Neutrophil (primary cell): ENCODE measurements around the gene TOP1.
"Not testable (repeated sequence)": the region's sequence is repeated elsewhere in the genome, so short reads cannot be mapped to it uniquely, and the experiment has no call there.

ENCODE experiments used
- H3K27ac ChIP-seq: fragments of 200-600 bp; sonication (generic); 2 replicates; pipeline ENCODE4 v1.5.1; 2016; ENCODE audit warnings: mild to moderate bottlenecking, moderate library complexity
- H3K27me3 ChIP-seq: fragments of 200-600 bp; sonication (generic); 2 replicates; pipeline ENCODE4 v1.6.0; 2016; ENCODE audit warnings: mild to moderate bottlenecking
- H3K36me3 ChIP-seq: fragments of 200-600 bp; sonication (generic); 2 replicates; pipeline ENCODE4 v1.5.1; 2017
- H3K4me1 ChIP-seq, 2 experiments: fragments of 200-600 bp in 1 of 2; sonication (generic) in 1 of 2; 1 replicate in 1 of 2; 2 replicates in 1 of 2; pipeline versions ENCODE4 v1.5.1 to v1.6.1; 2013 to 2016; ENCODE audit warnings: low read depth in 1 of 2, low read length in 1 of 2, mild to moderate bottlenecking in 1 of 2, moderate library complexity in 1 of 2; ENCODE audit not compliant: control insufficient read depth in 1 of 2, insufficient read depth in 1 of 2
- H3K4me3 ChIP-seq, 2 experiments: fragments of 200-600 bp in 1 of 2; sonication (generic) in 1 of 2; 1 replicate in 1 of 2; 2 replicates in 1 of 2; pipeline ENCODE4 v1.5.1; 2013 to 2016; ENCODE audit warnings: low read depth in 1 of 2, low read length in 1 of 2, mild to moderate bottlenecking in 1 of 2, moderate library complexity in 1 of 2
- H3K9me3 ChIP-seq: fragments of 200-600 bp; sonication (generic); 2 replicates; pipeline ENCODE4 v1.5.1; 2016
- CTCF ChIP-seq: fragments of 200-600 bp; sonication (generic); IDR thresholded peaks from 2 replicates; pipeline ENCODE4 v1.5.1; 2016; ENCODE audit warnings: antibody characterized with exemption

The TOP1 gene

GRCh38 chr20:41126719-41127118 is 98.1 kb downstream of the TOP1 start:
- Histone ChIP-seq H3K36me3 (peaks cover 47% of the 10 kb centered on the region), H3K27ac (no peak overlapping the region), H3K4me3 (no peak overlapping the region), H3K27me3 (peaks cover 3% of the 10 kb centered on the region), H3K9me3 (no peaks in the 10 kb centered on the region), H3K4me1 (no peaks in the 10 kb centered on the region)
- TF ChIP-seq CTCF, result no peak

- H3K4me1 ChIP-seq, H3K4me3 ChIP-seq, H3K27ac ChIP-seq, H3K9me3 ChIP-seq: not testable (repeated sequence)
- H3K36me3 ChIP-seq, result peaks cover 31% of the 10 kb centered on the region
- peaks cover 18% of the 10 kb centered on the region for H3K27me3 ChIP-seq
Measured at GRCh38 chr20:41128317-41128716, 99.7 kb downstream of the TOP1 start.

GRCh38 chr20:41131594-41132387 is 103.2 kb downstream of the TOP1 start:
- Histone ChIP-seq H3K4me1 (peaks cover 4 to 5% of the 10 kb centered on the region in 2 experiments), H3K36me3 (no peaks in the 10 kb centered on the region), H3K4me3 (no peak overlapping the region), H3K27ac (no peak overlapping the region), H3K27me3 (peaks cover 49% of the 10 kb centered on the region), H3K9me3 (no peaks in the 10 kb centered on the region)
- TF ChIP-seq CTCF, result no peak

- not testable (repeated sequence) for H3K9me3 ChIP-seq, H3K27ac ChIP-seq, H3K36me3 ChIP-seq, H3K4me3 ChIP-seq, H3K4me1 ChIP-seq
- H3K27me3 ChIP-seq, result peaks cover 55% of the 10 kb centered on the region
Measured at GRCh38 chr20:41132388-41132775, 103.8 kb downstream of the TOP1 start.

GRCh38 chr20:41133709-41134361 is 105.2 kb downstream of the TOP1 start:
- no peak for TF ChIP-seq CTCF
- Histone ChIP-seq H3K4me3 (no peak overlapping the region), H3K9me3 (no peaks in the 10 kb centered on the region), H3K4me1 (peaks cover 5 to 12% of the 10 kb centered on the region in 2 experiments), H3K27ac (no peak overlapping the region), H3K36me3 (no peaks in the 10 kb centered on the region), H3K27me3 (peaks cover 70% of the 10 kb centered on the region)

GRCh38 chr20:41134362-41135186 is 106.0 kb downstream of the TOP1 start:
- H3K27ac ChIP-seq, result no peak overlapping the region
- H3K4me3 ChIP-seq, result no peak overlapping the region

More at GRCh38 chr20:41134362-41135186, 106.0 kb downstream of the TOP1 start:
- peaks cover 5 to 12% of the 10 kb centered on the region in 2 experiments for H3K4me1 ChIP-seq
- H3K27me3 ChIP-seq, result peaks cover 77% of the 10 kb centered on the region
- TF ChIP-seq CTCF, result no peak
- no peaks in the 10 kb centered on the region for H3K36me3 ChIP-seq
- no peaks in the 10 kb centered on the region for H3K9me3 ChIP-seq
